Activated naive CD8-positive, alpha-beta T cell (primary cell): ENCODE measurements around the gene HAT1.

Source experiments
- H3K27ac Mint-ChIP-seq: one replicate; pipeline ENCODE4 v1.8.0; 2021; ENCODE audit warnings: mixed read lengths
- H3K27me3 Mint-ChIP-seq: one replicate; pipeline ENCODE4 v1.8.0; 2021; ENCODE audit warnings: mixed read lengths
- H3K36me3 Mint-ChIP-seq: one replicate; pipeline ENCODE4 v1.8.0; 2021; ENCODE audit warnings: mixed read lengths
- H3K4me1 Mint-ChIP-seq: one replicate; pipeline ENCODE4 v1.8.0; 2021; ENCODE audit warnings: low read depth, mixed read lengths
- H3K4me3 Mint-ChIP-seq: one replicate; pipeline ENCODE4 v1.8.0; 2021; ENCODE audit warnings: mild to moderate bottlenecking, mixed read lengths
- H3K9me3 Mint-ChIP-seq: one replicate; pipeline ENCODE4 v1.8.0; 2021; ENCODE audit warnings: low read depth, mixed read lengths

Gene HAT1

GRCh38 chr2:171922230-171923022, at the start of gene HAT1:
Gene HAT1 (plus strand): TSS chr2:171922461. CDS start chr2:171922501, 40 bp downstream.
- peaks cover 6% of the 10 kb centered on the region for H3K36me3 Mint-ChIP-seq
- peak within 1 kb of the TSS; percentile 100 for H3K27ac Mint-ChIP-seq
- H3K4me3 Mint-ChIP-seq, result peak within 1 kb of the TSS; percentile 100
- no peaks in the 10 kb centered on the region for H3K9me3 Mint-ChIP-seq
- H3K27me3 Mint-ChIP-seq, result no peaks in the 10 kb centered on the region
- peaks cover 39% of the 10 kb centered on the region for H3K4me1 Mint-ChIP-seq

GRCh38 chr2:171874517-171874916, 47.7 kb upstream of the HAT1 start:
- Mint-ChIP-seq H3K4me3 (no peak overlapping the region), H3K36me3 (peaks cover 27% of the 10 kb centered on the region), H3K27me3 (no peaks in the 10 kb centered on the region), H3K9me3 (no peaks in the 10 kb centered on the region), H3K4me1 (peaks cover 19% of the 10 kb centered on the region), H3K27ac (no peak overlapping the region)

- no peak overlapping the region for H3K4me3 Mint-ChIP-seq
- H3K27ac Mint-ChIP-seq, result no peak overlapping the region
- peaks cover 27% of the 10 kb centered on the region for H3K36me3 Mint-ChIP-seq
- no peaks in the 10 kb centered on the region for H3K27me3 Mint-ChIP-seq
- no peaks in the 10 kb centered on the region for H3K9me3 Mint-ChIP-seq
- H3K4me1 Mint-ChIP-seq, result peaks cover 23% of the 10 kb centered on the region
These were observed 47.3 kb upstream of the HAT1 start for GRCh38 chr2:171874963-171875362.

GRCh38 chr2:171878481-171878993, 43.7 kb upstream of the HAT1 start:
- H3K4me3 Mint-ChIP-seq, result no peak overlapping the region
- no peaks in the 10 kb centered on the region for H3K27me3 Mint-ChIP-seq
- H3K27ac Mint-ChIP-seq, result peak overlapping the region; percentile 5
- peaks cover 34% of the 10 kb centered on the region for H3K4me1 Mint-ChIP-seq
- H3K9me3 Mint-ChIP-seq, result no peaks in the 10 kb centered on the region
- H3K36me3 Mint-ChIP-seq, result peaks cover 17% of the 10 kb centered on the region

GRCh38 chr2:171879865-171880264, 42.4 kb upstream of the HAT1 start:
- H3K4me3 Mint-ChIP-seq, result no peak overlapping the region
- H3K27ac Mint-ChIP-seq, result no peak overlapping the region
- no peaks in the 10 kb centered on the region for H3K9me3 Mint-ChIP-seq
- H3K4me1 Mint-ChIP-seq, result peaks cover 36% of the 10 kb centered on the region
- no peaks in the 10 kb centered on the region for H3K27me3 Mint-ChIP-seq
- H3K36me3 Mint-ChIP-seq, result peaks cover 11% of the 10 kb centered on the region

- Mint-ChIP-seq H3K27ac (no peak overlapping the region), H3K36me3 (peaks cover 8% of the 10 kb centered on the region), H3K27me3 (no peaks in the 10 kb centered on the region), H3K4me3 (no peak overlapping the region), H3K9me3 (no peaks in the 10 kb centered on the region), H3K4me1 (peaks cover 38% of the 10 kb centered on the region)
These were observed 41.5 kb upstream of the HAT1 start for GRCh38 chr2:171880774-171881173.

- peaks cover 7% of the 10 kb centered on the region for H3K36me3 Mint-ChIP-seq
- no peak overlapping the region for H3K4me3 Mint-ChIP-seq
- H3K27ac Mint-ChIP-seq, result no peak overlapping the region
- H3K9me3 Mint-ChIP-seq, result no peaks in the 10 kb centered on the region
- no peaks in the 10 kb centered on the region for H3K27me3 Mint-ChIP-seq
- peaks cover 35% of the 10 kb centered on the region for H3K4me1 Mint-ChIP-seq
These were observed 40.0 kb upstream of the HAT1 start for GRCh38 chr2:171882089-171882769.

- peaks cover 34% of the 10 kb centered on the region for H3K4me1 Mint-ChIP-seq
- no peaks in the 10 kb centered on the region for H3K27me3 Mint-ChIP-seq
- H3K4me3 Mint-ChIP-seq, result no peak overlapping the region
- peaks cover 6% of the 10 kb centered on the region for H3K36me3 Mint-ChIP-seq
- no peaks in the 10 kb centered on the region for H3K9me3 Mint-ChIP-seq
- no peak overlapping the region for H3K27ac Mint-ChIP-seq
These were observed 38.9 kb upstream of the HAT1 start for GRCh38 chr2:171883275-171883893.

GRCh38 chr2:171889333-171889732, 32.9 kb upstream of the HAT1 start:
- Mint-ChIP-seq H3K4me1 (peaks cover 50% of the 10 kb centered on the region), H3K36me3 (peaks cover 12% of the 10 kb centered on the region), H3K9me3 (no peaks in the 10 kb centered on the region), H3K27ac (no peak overlapping the region), H3K27me3 (no peaks in the 10 kb centered on the region), H3K4me3 (no peak overlapping the region)

GRCh38 chr2:171889808-171890207, 32.5 kb upstream of the HAT1 start:
- no peaks in the 10 kb centered on the region for H3K27me3 Mint-ChIP-seq
- H3K4me1 Mint-ChIP-seq, result peaks cover 55% of the 10 kb centered on the region
- H3K36me3 Mint-ChIP-seq, result peaks cover 12% of the 10 kb centered on the region
- H3K27ac Mint-ChIP-seq, result no peak overlapping the region
- no peaks in the 10 kb centered on the region for H3K9me3 Mint-ChIP-seq
- no peak overlapping the region for H3K4me3 Mint-ChIP-seq

- H3K4me3 Mint-ChIP-seq, result peak overlapping the region; percentile 94
- no peaks in the 10 kb centered on the region for H3K27me3 Mint-ChIP-seq
These were observed 29.0 kb upstream of the HAT1 start for GRCh38 chr2:171893196-171893823.

GRCh38 chr2:171893824-171894611, 28.2 kb upstream of the HAT1 start, which contains the start of gene SLC25A12:
Gene SLC25A12 (minus strand): TSS chr2:171894244. CDS start chr2:171894214, 30 bp downstream.
- no peaks in the 10 kb centered on the region for H3K27me3 Mint-ChIP-seq
- H3K4me1 Mint-ChIP-seq, result peaks cover 46% of the 10 kb centered on the region
- H3K9me3 Mint-ChIP-seq, result no peaks in the 10 kb centered on the region
- peak within 1 kb of the TSS; percentile 91 for H3K27ac Mint-ChIP-seq
- peak within 1 kb of the TSS; percentile 94 for H3K4me3 Mint-ChIP-seq
- H3K36me3 Mint-ChIP-seq, result peaks cover 8% of the 10 kb centered on the region

More at GRCh38 chr2:171893196-171893823, 29.0 kb upstream of the HAT1 start:
- peaks cover 9% of the 10 kb centered on the region for H3K36me3 Mint-ChIP-seq
- H3K4me1 Mint-ChIP-seq, result peaks cover 49% of the 10 kb centered on the region
- H3K27ac Mint-ChIP-seq, result peak overlapping the region; percentile 91
- no peaks in the 10 kb centered on the region for H3K9me3 Mint-ChIP-seq

GRCh38 chr2:171894612-171894947, 27.7 kb upstream of the HAT1 start:
- Mint-ChIP-seq H3K27ac (peak overlapping the region; percentile 90), H3K4me3 (peak overlapping the region; percentile 88), H3K4me1 (peaks cover 43% of the 10 kb centered on the region), H3K27me3 (no peaks in the 10 kb centered on the region), H3K36me3 (peaks cover 5% of the 10 kb centered on the region), H3K9me3 (no peaks in the 10 kb centered on the region)

- Mint-ChIP-seq H3K9me3 (no peaks in the 10 kb centered on the region), H3K36me3 (peaks cover 5% of the 10 kb centered on the region), H3K27ac (no peak overlapping the region), H3K4me1 (peaks cover 34% of the 10 kb centered on the region), H3K27me3 (no peaks in the 10 kb centered on the region), H3K4me3 (no peak overlapping the region)
These were observed 26.5 kb upstream of the HAT1 start for GRCh38 chr2:171895786-171896185.
